TTC549 (cell line): ENCODE results near the gene DLG2.
"Not testable (repeated sequence)": the region's sequence is repeated elsewhere in the genome, so short reads cannot be mapped to it uniquely, and the experiment has no call there.

Experiments used
- FAIRE-seq: peaks from 2 replicates; lab custom pipeline; 2012; peaks lifted over from hg19 to GRCh38; lab: Jason Lieb, UNC

Gene DLG2

GRCh38 chr11:85438328-85438727, 188.8 kb downstream of the DLG2 start:
- no peak for FAIRE-seq

DNA sequence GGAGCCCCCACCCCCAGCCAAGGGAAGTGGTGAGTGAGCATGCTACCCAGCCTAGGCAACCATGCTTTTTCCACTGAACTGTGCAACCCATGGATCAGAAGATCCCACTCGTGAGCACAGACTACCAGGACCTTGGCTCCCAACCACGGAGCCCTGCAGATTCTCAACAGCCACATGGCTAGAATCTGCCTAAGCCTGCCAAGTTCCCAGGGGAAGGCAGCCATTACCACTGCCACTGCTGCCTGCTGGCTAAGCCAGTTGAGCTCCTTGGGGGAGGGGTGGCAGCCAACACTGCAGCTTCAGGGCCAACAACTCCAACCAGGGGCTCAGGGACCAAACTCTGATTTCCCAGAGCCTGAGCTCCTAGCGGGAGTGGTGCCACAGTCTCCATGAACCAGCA, 195.8 kb downstream of the DLG2 start:
- FAIRE-seq: no peak

- no peak for FAIRE-seq
Observed at GRCh38 chr11:85423794-85424193, 203.3 kb downstream of the DLG2 start.

GRCh38 chr11:85423316-85423715, 203.8 kb downstream of the DLG2 start:
- FAIRE-seq: no peak

GRCh38 chr11:85414175-85414574, 213.0 kb downstream of the DLG2 start:
- no peak for FAIRE-seq

DNA sequence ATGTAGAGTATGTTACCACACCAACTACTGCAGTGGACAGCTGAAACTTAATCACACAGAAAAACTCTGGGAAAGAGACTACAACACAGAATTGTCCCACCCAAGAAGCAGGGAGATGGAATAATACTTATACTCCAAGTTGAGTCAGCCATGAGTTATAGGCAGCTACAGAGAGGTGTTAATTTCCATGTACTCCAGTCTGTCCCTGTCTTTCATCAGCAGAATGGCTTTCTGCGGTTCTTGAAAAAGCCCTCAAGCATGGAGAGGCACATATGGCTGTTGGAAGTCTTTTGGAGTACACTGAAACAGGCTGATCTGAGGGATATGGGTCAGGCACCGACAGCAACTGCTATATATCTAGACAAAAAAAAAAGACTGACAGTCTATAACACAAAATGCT, 219.5 kb downstream of the DLG2 start:
- no peak for FAIRE-seq

- FAIRE-seq: no peak
Observed at GRCh38 chr11:85406841-85407240, 220.3 kb downstream of the DLG2 start.

GRCh38 chr11:85406316-85406715, 220.8 kb downstream of the DLG2 start:
- FAIRE-seq: no peak

GRCh38 chr11:85395515-85396055, 231.6 kb downstream of the DLG2 start:
- FAIRE-seq: not testable (repeated sequence)

- FAIRE-seq: no peak
Observed at GRCh38 chr11:85394283-85394682, 232.9 kb downstream of the DLG2 start.

GRCh38 chr11:85391141-85391540, 236.0 kb downstream of the DLG2 start:
- no peak for FAIRE-seq

- FAIRE-seq: no peak
Observed at GRCh38 chr11:85385547-85385946, 241.6 kb downstream of the DLG2 start.

GRCh38 chr11:85385111-85385510, 242.0 kb downstream of the DLG2 start:
- FAIRE-seq: no peak

GRCh38 chr11:85379066-85379465, 248.1 kb downstream of the DLG2 start:
- FAIRE-seq: no peak

GRCh38 chr11:85377901-85378300, 249.2 kb downstream of the DLG2 start:
- FAIRE-seq: no peak

DNA sequence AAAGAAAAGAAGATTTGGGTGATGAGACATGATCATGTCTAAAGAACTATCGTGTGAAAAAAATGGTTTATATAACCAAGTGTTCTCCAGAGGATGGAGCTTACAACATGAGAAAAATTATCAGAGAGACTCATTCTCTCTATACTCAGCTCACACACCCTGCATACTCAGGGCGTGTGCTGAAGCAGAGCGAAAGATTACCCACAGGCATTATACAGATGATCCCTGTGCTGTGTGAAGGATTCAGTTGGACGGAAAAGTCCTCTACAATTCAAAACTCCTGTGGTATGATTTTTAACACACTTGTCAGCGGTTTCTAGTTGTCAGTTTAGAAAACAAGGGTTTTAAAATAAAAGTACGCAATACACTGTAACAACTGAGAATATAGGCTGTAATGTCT, 267.3 kb downstream of the DLG2 start:
- FAIRE-seq: no peak

GRCh38 chr11:85355921-85356320, 271.2 kb downstream of the DLG2 start:
- no peak for FAIRE-seq

DNA sequence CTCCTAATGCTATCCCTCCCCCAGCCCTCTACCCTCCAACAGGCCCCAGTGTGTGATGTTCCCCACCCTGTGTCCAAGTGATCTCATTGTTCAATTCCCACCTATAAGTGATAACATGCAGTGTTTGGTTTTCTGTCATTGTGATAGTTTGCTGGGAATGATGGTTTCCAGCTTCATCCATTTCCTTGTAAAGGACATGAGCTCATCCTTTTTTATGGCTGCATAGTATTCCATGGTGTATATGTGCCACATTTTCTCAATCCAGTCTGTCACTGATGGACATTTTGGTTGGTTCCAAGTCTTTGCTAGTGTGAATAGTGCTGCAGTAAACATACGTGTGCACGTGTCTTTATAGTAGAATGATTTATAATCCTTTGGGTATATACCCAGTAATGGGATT, 277.6 kb downstream of the DLG2 start:
- not testable (repeated sequence) for FAIRE-seq

DNA sequence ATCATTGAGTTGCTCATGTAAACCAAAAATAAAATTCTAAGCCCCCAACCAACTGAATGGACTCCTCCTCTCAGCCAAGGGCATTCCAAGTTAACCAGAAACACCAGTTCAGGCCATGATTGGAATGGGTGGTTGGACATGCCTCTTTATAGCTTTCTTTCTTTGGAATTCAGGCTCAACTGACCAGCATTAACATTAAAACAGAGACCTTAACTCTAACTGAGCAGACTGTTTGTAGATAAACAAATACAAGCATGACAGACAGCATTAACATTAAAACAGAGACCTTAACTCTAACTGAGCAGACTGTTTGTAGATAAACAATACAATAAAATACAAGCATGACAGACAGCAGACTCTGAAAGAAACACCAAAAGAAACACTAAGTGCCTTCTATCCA, 278.2 kb downstream of the DLG2 start:
- FAIRE-seq: no peak

- no peak for FAIRE-seq
Observed at GRCh38 chr11:85347291-85347690, 279.9 kb downstream of the DLG2 start.

DNA sequence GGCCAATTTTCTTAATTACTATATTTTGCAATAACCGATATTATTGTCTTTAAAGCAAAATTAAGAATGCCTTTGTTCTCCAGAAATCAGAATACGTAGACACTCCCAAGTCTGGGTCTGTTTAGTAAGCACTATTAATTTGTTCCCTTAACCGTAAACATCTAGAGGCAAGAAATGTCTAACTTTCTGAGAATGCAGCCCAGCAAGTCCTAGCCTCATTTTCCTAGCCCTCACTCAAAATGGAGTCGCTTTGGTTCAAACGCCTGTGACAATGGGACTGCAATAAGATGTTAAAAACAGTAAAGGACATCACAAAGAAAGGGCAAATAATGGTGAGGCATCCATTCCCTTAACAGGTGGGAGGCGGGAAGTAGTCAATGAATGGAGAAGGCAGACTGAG, 280.7 kb downstream of the DLG2 start:
- no peak for FAIRE-seq

DNA sequence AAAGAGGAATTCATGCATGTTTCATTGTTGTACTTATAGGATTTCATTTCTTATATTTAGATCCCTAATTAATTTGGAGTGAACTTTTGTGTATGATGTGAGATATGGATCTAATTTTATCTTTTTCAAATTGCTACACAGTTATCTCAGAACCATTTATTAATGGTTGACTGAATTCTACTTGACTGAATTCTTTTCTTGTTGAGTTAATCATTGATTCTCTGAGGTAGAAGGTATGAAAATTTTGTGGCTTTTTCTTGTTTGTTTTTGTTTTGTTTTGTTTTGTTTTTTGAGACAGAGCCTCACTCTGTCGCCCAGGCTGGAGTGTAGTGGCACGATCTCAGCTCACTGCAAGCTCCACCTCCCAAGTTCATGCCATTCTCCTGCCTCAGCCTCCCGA, 286.3 kb downstream of the DLG2 start:
- FAIRE-seq: not testable (repeated sequence)

- no peak for FAIRE-seq
Observed at GRCh38 chr11:85318573-85318972, 308.6 kb downstream of the DLG2 start.

GRCh38 chr11:85316967-85317366, 310.2 kb downstream of the DLG2 start:
- FAIRE-seq: no peak

GRCh38 chr11:85313741-85314140, 313.4 kb downstream of the DLG2 start:
- no peak for FAIRE-seq
